HepG2 (cell line): ENCODE data around the gene SH3BGR. TPM values are rescaled to one million over a fixed set of nuclear protein-coding genes. Genes with fewer than 3 reads are reported as not detected.

Source experiments
- ATAC-seq: fragments of 200-7000 bp; cut with Tn5 transposase; 3 replicates; pipeline ENCODE4 v1.9.1; 2020; ENCODE audit warnings: mild to moderate bottlenecking, moderate library complexity
- BruUV-seq: library from RNA; stranded (reverse); fragments of 400-500 nt; replicated peaks from 2 replicates; lab custom pipeline; 2021; lab: Mats Ljungman, UMichigan
- CTCF ChIA-PET: fragments of 300-600 bp; formaldehyde crosslinking; extraction: SDS; loops from one replicate; lab custom pipeline; 2021; ENCODE audit warnings: low total read pairs, inconsistent platforms, low intra/inter-chr PET ratio; lab: Yijun Ruan, JAX
- POLR2A ChIA-PET: fragments of 350-600 bp; sonication (Branson Sonifier 250); formaldehyde crosslinking; loops from one replicate; lab custom pipeline; 2020; ENCODE audit warnings: antibody characterized with exemption, inconsistent platforms; lab: Yijun Ruan, JAX
- DNase-seq: peaks from one replicate; pipeline ENCODE4 v3.0.0-alpha.2; 2015; ENCODE audit warnings: low spot score
- FAIRE-seq: peaks from 3 replicates; lab custom pipeline; 2011; peaks lifted over from hg19 to GRCh38; lab: Jason Lieb, UNC
- H2AFZ ChIP-seq: one replicate; pipeline ENCODE4 v1.6.1; 2011; ENCODE audit warnings: low read length, inconsistent platforms
- H3K27ac ChIP-seq: fragments of 300-600 bp; 3 replicates; pipeline ENCODE4 v1.8.0; 2011; ENCODE audit warnings: mixed run types, mild to moderate bottlenecking, mixed read lengths, low read length, inconsistent platforms; ENCODE audit not compliant: insufficient read depth; ENCODE audit errors: extremely low read length
- H3K27me3 ChIP-seq, 2 experiments: fragments of 200-600 bp in 1 of 2; 2 replicates in 1 of 2; 3 replicates in 1 of 2; pipeline versions ENCODE4 v1.6.0 to v1.8.0; 2011; ENCODE audit warnings: low read length in 2 of 2, mild to moderate bottlenecking in 2 of 2, moderate library complexity in 2 of 2, inconsistent platforms in 1 of 2; ENCODE audit not compliant: insufficient read depth in 2 of 2, control insufficient read depth in 1 of 2
- H3K36me3 ChIP-seq, 2 experiments: fragments of 200-600 bp in 1 of 2; replicated peaks in 1 of 2; 2 replicates in 1 of 2; 3 replicates in 1 of 2; pipeline versions ENCODE4 v1.5.1 to v1.8.0; 2011; ENCODE audit warnings: low read length in 2 of 2, inconsistent platforms in 1 of 2; ENCODE audit not compliant: insufficient read depth in 2 of 2, control insufficient read depth in 1 of 2
- H3K4me1 ChIP-seq: 2 replicates; pipeline ENCODE4 v1.5.1; 2012; ENCODE audit warnings: low read length, inconsistent platforms; ENCODE audit not compliant: insufficient read depth
- H3K4me2 ChIP-seq: 2 replicates; pipeline ENCODE4 v1.6.0; 2011; ENCODE audit warnings: low read depth, low read length, inconsistent platforms
- H3K4me3 ChIP-seq, 3 experiments: fragments of 200-600 bp in 1 of 3; sonication (generic), shearing (Covaris generic) in 1 of 3; replicated peaks in 1 of 3; 2 replicates each; pipeline ENCODE4 v1.5.1; 2011 to 2016; ENCODE audit warnings: low read length in 3 of 3, inconsistent platforms in 2 of 3, low read depth in 2 of 3, mild to moderate bottlenecking in 2 of 3, control low read depth in 1 of 3, mixed read lengths in 1 of 3; ENCODE audit not compliant: insufficient read depth in 1 of 3
- H3K79me2 ChIP-seq: one replicate; pipeline ENCODE4 v1.6.1; 2011; ENCODE audit warnings: low read length, inconsistent platforms; ENCODE audit not compliant: insufficient read depth
- H3K9ac ChIP-seq: 2 replicates; pipeline ENCODE4 v1.6.0; 2011; ENCODE audit warnings: mild to moderate bottlenecking, low read depth, low read length, inconsistent platforms; ENCODE audit not compliant: insufficient read depth
- H3K9me3 ChIP-seq: 2 replicates; pipeline ENCODE4 v1.5.1; 2012; ENCODE audit warnings: mild to moderate bottlenecking, low read length
- H4K20me1 ChIP-seq: 2 replicates; pipeline ENCODE4 v1.6.0; 2011; ENCODE audit warnings: inconsistent platforms, mild to moderate bottlenecking, low read length, moderate library complexity; ENCODE audit not compliant: insufficient read depth
- HOXA7 ChIP-seq: sonication (generic); formaldehyde crosslinking; IDR thresholded peaks from 2 replicates; pipeline ENCODE4 v1.8.1; 2022; ENCODE audit warnings: mild to moderate bottlenecking, missing genetic modification reagents, moderate library complexity
- NFATC3 ChIP-seq: sonication (generic); formaldehyde crosslinking; IDR thresholded peaks from 2 replicates; pipeline ENCODE4 v1.5.1; 2020; ENCODE audit warnings: mild to moderate bottlenecking, missing genetic modification reagents
- PLRG1 ChIP-seq: fragments of 450-650 bp; conservative IDR thresholded peaks from 2 replicates; pipeline ENCODE4 v1.6.1; 2016
- SPEN ChIP-seq: sonication (generic); formaldehyde crosslinking; IDR thresholded peaks from 2 replicates; pipeline ENCODE4 v1.5.1; 2020; ENCODE audit warnings: low read depth, mild to moderate bottlenecking, missing genetic modification reagents
- ZBTB20 ChIP-seq: sonication (generic); formaldehyde crosslinking; IDR thresholded peaks from 2 replicates; pipeline ENCODE4 v1.8.1; 2023; ENCODE audit warnings: missing genetic modification reagents, low read depth, mild to moderate bottlenecking, borderline replicate concordance
- ZNF10 ChIP-seq: sonication (generic); formaldehyde crosslinking; IDR thresholded peaks from 2 replicates; pipeline ENCODE4 v1.4.0; 2020; ENCODE audit warnings: mild to moderate bottlenecking, low read depth, missing genetic modification reagents, borderline replicate concordance
- ZNF460 ChIP-seq: sonication (generic); formaldehyde crosslinking; IDR thresholded peaks from 2 replicates; pipeline ENCODE4 v1.5.1; 2020; ENCODE audit warnings: missing genetic modification reagents, mild to moderate bottlenecking, borderline replicate concordance
- ZNF501 ChIP-seq: sonication (generic); formaldehyde crosslinking; IDR thresholded peaks from 2 replicates; pipeline ENCODE4 v1.5.1; 2020; ENCODE audit warnings: mild to moderate bottlenecking, moderate library complexity, missing genetic modification reagents
- ZNF746 ChIP-seq: sonication (generic); formaldehyde crosslinking; IDR thresholded peaks from 2 replicates; pipeline ENCODE4 v1.8.0; 2022; ENCODE audit warnings: mild to moderate bottlenecking, missing genetic modification reagents
- ZNF850 ChIP-seq: sonication (generic); formaldehyde crosslinking; conservative IDR thresholded peaks from 2 replicates; pipeline ENCODE4 v1.9.0; 2021; ENCODE audit warnings: mild to moderate bottlenecking, missing genetic modification reagents
- WGBS: methylation state at CpG from one replicate; pipeline ENCODE4 v1.1.6; 2017; ENCODE audit warnings: low lambda C conversion rate; 5-methylcytosine and 5-hydroxymethylcytosine counted together
- in situ Hi-C: cut with HindIII; loops from 2 replicates; pipeline ENCODE4 v1.10.0; 2017; ENCODE audit warnings: low pct_unique_long_range_greater_than_20kb; ENCODE audit not compliant: extremely low pct_ligation_motif_present
- intact Hi-C: fragments of 100-400 bp; cut with micrococcal nuclease; formaldehyde crosslinking; loops from one replicate; pipeline ENCODE4 v1.10.0; 2022; ENCODE audit not compliant: unreplicated experiment
- polyA plus RNA-seq, 8 experiments: library from polyadenylated mRNA; depleted of rRNA in 3 of 8; stranded (reverse) in 7 of 8; unstranded in 1 of 8; fragments of >200 nt; fragmentation: Illumina TruSeq in 4 of 8; extraction: Trizol in 4 of 8; gene quantifications; 2 replicates each; pipeline versions ENCODE4 v1.2.1 to v1.2.3, GENCODE V29; 2011 to 2016; ENCODE audit warnings: low read depth in 4 of 8, missing spikeins in 1 of 8, mixed read lengths in 1 of 8; ENCODE audit not compliant: insufficient read depth in 1 of 8
- total RNA-seq, 5 experiments: library from RNA; depleted of rRNA; stranded (reverse); fragments of >200 nt; fragmentation: Illumina TruSeq; extraction: Trizol; gene quantifications; 2 replicates each; pipeline ENCODE4 v1.2.3, GENCODE V29; 2016; ENCODE audit warnings: low read depth in 1 of 5
- TF ChIP-seq, protein P1 (sequence below): sonication (generic); formaldehyde crosslinking; IDR thresholded peaks from 2 replicates; pipeline ENCODE4 v1.4.0; 2020; ENCODE audit warnings: missing genetic modification reagents, borderline replicate concordance
- TF ChIP-seq, protein P2 (sequence below): sonication (generic); formaldehyde crosslinking; IDR thresholded peaks from 2 replicates; pipeline ENCODE4 v1.5.0; 2020; ENCODE audit warnings: missing genetic modification reagents

The SH3BGR gene
- total and polyA plus RNA-seq, 2 of the 13 experiments (the other 11 are each of a cell fraction or from before 2014, with no cell fraction given): 0.48 TPM; not detected in 1

DNA sequence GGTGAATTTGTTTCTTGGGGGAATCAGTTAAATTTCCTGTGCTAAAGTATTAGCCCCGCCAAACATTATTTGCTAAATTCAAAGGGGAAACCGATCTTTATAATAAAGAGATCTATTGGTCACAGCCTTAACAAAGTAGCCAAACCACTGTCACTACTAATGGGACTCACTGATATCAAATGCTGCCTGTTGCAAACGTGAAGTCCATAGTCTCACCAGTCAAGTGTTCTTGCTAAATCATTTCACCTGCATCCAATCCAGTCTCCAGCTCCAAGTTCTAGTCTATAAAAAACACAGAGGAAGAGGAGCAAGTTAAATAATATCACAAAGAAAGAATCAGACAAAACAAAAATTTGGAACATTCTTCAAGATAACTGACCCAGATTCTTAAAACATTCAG is 30.1 kb downstream of the SH3BGR start:
- Histone ChIP-seq H3K4me3 (no peak overlapping the region), H3K9ac (no peak overlapping the region), H3K79me2 (no peaks in the 10 kb centered on the region), H3K9me3 (no peaks in the 10 kb centered on the region), H3K27me3 (no peaks in the 10 kb centered on the region), H4K20me1 (no peaks in the 10 kb centered on the region)
- DNase-seq (no peak), FAIRE-seq (no peak), ATAC-seq (no peak)
- POLR2A ChIA-PET: no interaction called here
- in situ Hi-C loops: no loop called here
- TF ChIP-seq HOXA7 (CRISPR knock-in tag): no peak
- no peak for TF ChIP-seq ZNF10
- TF ChIP-seq, protein P1, sequence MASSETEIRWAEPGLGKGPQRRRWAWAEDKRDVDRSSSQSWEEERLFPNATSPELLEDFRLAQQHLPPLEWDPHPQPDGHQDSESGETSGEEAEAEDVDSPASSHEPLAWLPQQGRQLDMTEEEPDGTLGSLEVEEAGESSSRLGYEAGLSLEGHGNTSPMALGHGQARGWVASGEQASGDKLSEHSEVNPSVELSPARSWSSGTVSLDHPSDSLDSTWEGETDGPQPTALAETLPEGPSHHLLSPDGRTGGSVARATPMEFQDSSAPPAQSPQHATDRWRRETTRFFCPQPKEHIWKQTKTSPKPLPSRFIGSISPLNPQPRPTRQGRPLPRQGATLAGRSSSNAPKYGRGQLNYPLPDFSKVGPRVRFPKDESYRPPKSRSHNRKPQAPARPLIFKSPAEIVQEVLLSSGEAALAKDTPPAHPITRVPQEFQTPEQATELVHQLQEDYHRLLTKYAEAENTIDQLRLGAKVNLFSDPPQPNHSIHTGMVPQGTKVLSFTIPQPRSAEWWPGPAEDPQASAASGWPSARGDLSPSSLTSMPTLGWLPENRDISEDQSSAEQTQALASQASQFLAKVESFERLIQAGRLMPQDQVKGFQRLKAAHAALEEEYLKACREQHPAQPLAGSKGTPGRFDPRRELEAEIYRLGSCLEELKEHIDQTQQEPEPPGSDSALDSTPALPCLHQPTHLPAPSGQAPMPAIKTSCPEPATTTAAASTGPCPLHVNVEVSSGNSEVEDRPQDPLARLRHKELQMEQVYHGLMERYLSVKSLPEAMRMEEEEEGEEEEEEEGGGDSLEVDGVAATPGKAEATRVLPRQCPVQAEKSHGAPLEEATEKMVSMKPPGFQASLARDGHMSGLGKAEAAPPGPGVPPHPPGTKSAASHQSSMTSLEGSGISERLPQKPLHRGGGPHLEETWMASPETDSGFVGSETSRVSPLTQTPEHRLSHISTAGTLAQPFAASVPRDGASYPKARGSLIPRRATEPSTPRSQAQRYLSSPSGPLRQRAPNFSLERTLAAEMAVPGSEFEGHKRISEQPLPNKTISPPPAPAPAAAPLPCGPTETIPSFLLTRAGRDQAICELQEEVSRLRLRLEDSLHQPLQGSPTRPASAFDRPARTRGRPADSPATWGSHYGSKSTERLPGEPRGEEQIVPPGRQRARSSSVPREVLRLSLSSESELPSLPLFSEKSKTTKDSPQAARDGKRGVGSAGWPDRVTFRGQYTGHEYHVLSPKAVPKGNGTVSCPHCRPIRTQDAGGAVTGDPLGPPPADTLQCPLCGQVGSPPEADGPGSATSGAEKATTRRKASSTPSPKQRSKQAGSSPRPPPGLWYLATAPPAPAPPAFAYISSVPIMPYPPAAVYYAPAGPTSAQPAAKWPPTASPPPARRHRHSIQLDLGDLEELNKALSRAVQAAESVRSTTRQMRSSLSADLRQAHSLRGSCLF (CRISPR knock-in tag): no peak
- TF ChIP-seq ZNF501 (CRISPR knock-in tag): no peak
- TF ChIP-seq ZBTB20 (CRISPR knock-in tag): no peak
- TF ChIP-seq ZNF460: no peak
- TF ChIP-seq NFATC3 (CRISPR knock-in tag): no peak
- TF ChIP-seq, protein P2, sequence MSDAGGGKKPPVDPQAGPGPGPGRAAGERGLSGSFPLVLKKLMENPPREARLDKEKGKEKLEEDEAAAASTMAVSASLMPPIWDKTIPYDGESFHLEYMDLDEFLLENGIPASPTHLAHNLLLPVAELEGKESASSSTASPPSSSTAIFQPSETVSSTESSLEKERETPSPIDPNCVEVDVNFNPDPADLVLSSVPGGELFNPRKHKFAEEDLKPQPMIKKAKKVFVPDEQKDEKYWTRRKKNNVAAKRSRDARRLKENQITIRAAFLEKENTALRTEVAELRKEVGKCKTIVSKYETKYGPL (CRISPR knock-in tag): no peak
- TF ChIP-seq ZNF850 (CRISPR knock-in tag): no peak
- TF ChIP-seq SPEN (CRISPR knock-in tag): no peak
- no peak for TF ChIP-seq PLRG1
- TF ChIP-seq ZNF746: no peak
- TF ChIP-seq, all 625 proteins: peak for 0
- Histone ChIP-seq H3K4me1 (no peaks in the 10 kb centered on the region), H3K27ac (no peak overlapping the region), H3K4me2 (no peak overlapping the region), H2AFZ (no peak overlapping the region), H3K36me3 (no peaks in the 10 kb centered on the region)
- CTCF ChIA-PET: no interaction called here
- WGBS: 28% methylated on average over 3 of the region's 3 CpGs
- BruUV-seq: no TSS peak
- intact Hi-C loops: no loop called here
